GM19397 (cell line): ENCODE data around the gene PLBD2.

Experiments used
- ATAC-seq: cut with Tn5 transposase; IDR thresholded peaks from one replicate; pipeline ENCODE4 v1.9.1; 2021; ENCODE audit warnings: mild to moderate bottlenecking, moderate library complexity; ENCODE audit not compliant: unreplicated experiment

PLBD2 gene

DNA sequence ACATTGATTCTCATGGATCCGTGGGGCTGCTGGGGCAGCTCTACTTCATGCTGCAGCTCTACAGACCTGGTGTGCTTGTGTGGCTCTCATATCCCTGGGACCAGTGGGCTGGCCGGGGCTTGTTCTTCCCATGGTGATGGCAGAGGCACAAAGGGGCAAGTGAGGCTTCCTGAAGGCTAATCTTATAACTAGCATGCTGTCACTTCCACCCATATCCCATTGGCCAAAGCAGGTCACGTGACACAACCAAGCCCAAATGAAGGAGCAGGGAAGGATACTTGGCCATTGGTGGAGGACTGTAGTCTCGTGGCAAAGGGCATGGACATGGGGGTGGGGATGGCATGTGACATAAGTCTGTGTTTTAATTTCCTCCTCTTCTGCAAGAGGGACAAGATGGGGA is 9.9 kb downstream of the PLBD2 start:
- no peak for ATAC-seq

DNA sequence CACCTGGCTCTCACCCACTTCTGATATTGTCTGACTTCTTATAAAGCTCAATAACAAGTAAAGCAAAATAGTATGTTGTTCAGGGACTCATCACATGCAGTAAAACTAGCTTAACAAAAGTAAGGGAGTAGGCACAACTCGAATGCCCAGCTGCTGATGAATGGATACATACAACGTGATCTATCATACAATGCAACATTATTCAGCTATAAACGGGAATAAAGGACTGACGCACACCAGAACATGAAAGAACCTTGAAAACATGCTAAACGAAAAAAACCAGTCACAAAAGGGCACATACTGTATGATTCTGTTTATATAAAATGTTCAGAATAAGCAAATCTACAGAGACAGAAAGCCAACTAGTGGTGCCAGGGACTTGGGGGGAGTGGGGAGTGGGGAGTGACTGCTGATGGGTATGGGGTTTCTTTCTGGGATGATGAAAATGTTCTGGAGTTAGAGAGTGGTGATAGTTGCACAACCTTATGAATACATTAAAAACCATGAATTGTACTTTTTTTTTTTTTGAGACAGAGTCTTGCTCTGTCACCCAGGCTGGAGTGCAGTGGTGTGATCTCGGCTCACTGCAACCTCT is 11.1 kb downstream of the PLBD2 start:
- no peak for ATAC-seq

DNA sequence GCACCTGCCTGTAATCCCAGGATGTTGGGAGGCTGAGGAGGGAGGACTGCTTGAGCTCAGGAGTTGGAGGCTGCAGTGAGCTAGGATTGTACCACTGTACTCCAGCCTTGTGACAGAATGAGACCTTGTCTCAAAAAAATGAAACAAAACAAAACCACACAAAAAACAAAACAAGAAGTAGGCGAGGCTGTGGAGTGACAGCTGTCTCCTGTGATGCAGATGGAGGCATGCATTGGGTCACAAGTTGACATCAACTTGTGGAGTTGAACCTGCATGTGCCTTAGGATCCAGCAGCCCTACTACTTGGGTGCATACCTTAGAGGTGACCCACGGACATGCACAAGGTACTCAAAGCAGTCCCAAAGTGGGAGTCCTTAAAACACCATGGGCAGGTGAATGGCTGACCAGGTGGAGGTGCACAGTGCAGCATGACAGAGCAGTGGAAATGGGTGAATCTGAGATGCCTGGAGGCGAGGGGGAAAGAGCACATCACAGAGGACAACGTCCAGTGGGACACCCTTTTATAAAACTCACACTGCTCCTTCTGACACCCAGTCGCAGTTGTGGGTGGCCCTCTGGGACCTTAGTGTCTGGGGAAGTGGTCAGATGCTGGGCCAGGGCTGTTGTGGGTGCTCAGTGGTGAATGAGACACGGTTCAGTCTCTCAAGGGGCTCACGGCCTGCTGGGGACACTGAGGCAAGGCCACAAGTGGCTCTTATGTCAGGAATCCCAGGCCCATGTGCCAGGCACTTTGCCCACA is 12.7 kb downstream of the PLBD2 start:
- ATAC-seq, result no peak

DNA sequence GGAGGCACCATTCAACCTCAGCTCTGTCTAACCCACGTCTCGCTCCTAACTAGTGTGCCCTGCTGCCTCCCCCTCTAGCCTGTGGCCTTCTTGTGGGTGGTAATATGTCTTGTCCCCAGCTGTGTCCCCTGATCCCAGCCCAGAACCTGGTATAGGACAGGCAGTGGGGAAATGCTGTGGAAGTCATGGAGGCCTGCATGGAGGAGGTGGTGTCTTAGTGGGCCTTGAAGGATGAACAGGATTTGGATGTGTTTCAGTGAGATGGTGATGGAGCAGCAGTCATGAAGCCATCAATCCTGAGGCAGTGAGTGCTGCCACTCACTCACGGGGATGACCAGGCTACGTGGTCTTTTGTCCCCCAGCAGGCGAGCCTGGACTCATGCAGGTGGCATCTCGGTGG is 13.4 kb downstream of the PLBD2 start:
- ATAC-seq, result no peak

DNA sequence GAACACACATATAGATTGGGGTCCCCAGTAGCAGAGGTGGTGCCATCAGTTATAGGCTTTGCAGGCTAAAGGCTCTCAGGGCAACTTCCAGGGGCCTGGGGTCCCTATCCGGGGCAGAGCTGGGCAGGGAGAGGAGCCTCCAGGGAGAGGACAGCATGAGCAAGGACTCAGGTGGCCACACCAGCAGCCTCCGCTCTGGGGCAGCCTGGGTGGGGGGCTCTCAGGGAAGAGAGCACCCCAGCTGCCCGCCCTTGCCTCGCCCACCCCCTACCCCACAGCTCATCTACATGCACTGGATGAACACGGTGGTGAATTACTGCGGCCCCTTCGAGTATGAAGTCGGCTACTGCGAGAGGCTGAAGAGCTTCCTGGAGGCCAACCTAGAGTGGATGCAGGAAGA is 14.0 kb downstream of the PLBD2 start:
- no peak for ATAC-seq

DNA sequence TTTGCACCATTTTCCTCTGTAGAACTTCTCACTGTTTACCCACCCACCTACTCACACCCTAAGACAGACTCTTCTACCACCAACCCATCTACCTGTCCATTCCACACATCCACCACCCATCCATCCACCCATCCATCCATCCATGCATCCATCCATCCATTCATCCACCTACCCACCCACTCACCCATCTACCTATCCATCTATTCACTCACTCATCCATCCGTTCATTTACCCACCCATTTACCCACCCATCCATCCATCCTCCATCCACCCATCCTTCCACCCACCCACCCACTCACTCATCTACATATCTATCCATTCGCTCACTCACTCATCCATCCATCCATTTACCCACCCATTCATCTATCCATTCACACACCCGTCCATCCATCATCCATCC is 15.1 kb downstream of the PLBD2 start:
- ATAC-seq, result no peak

DNA sequence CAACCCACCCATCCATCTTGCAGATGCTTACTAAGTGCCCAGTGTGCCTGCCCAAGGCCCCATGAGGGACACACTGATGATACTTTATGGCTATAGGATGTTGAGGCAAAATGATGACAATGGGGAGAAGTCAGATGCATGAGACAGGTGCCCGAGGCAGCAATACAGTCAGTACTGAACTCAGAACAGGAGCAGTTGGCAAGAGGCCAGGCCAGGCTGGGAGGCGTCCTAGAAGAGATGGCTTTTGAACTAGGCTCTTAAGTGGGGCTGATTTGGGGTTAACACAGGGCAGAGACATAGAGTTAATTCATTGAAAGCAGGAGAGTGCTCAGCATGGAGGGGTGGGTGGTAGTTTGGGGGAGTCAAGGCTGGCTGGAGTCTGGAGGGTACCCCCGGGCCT is 15.6 kb downstream of the PLBD2 start:
- no peak for ATAC-seq

DNA sequence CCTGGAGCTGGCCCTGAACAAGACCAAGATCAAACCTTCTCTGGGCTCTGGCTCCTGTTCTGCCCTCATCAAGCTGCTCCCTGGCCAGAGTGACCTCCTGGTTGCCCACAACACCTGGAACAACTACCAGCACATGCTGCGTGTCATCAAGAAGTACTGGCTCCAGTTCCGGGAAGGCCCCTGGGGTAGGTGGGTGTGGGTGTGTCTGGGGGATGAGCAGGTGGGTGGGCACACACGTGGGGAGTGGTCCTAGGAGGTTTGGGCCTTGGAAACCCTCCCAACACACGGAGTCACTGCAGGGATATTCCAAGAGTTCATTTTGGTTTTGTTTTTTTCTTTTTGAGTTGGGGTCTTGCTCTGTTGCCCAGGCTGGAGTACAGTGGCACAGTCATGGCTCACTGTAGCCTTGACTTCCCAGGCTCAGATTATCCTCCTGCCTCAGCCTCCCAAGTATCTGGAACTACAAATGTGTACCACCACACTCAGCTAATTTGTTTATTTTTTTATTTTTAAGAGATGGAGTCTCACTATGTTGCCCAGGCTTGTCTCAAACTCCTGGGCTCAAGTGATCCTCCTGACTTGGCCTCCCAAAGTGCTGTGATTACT is 16.5 kb downstream of the PLBD2 start:
- no peak for ATAC-seq

DNA sequence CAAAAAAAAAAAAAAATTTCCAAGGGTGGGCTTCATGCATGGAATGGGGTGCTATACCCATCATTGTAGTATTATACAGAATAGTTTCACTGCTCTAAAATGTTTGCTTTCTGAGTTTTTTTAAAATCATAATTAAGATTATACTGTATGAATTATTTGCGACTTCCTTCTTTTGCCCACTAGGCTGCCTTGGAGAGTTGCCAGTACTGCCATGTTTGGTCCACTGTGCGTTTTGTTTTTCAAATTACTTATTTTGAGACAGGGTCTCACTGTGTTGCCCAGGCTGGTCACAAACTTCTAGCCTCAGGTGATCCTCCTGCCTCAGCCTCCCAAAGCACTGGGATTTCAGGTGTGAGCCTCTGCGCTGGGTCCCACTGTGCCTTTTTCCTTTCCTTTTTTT is 19.9 kb downstream of the PLBD2 start:
- no peak for ATAC-seq

DNA sequence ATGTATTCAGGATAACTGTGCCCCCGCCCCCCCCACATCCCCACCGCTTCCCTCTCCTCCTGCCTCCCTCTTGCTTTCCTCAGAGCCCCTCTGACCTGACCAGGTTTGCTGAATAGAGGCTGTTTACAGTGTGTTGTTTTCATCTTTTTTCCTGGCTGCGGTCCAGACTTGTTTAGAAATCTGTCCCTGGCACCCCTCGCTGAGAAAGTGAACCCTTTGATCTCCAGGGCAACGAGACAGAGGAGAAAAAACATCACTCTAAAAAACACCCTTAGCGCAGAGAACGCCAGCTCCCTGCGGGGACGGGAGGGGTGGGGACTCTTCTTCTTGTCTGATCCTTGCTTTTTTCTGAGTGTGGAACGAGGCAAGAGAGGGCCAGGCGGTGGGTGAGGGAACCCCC is 22.8 kb downstream of the PLBD2 start:
- no peak for ATAC-seq

DNA sequence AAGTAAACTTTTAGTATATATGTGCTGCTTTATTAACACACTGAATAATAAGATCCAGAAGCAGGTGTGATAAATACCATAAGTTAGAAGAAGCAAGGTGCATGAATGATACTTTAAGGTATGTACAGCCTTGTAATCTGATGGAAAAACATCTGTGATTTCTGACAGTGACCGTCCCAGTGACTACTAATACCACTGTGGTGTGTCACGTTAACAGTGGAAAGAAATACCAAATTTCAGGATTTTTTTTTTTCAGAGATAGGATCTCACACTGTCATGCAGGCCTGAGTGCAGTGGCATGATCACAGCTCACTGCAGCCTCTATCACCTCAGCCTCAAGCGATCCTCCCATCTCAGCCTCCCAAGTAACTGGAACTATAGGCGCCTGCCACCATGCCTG is 23.8 kb downstream of the PLBD2 start:
- no peak for ATAC-seq

DNA sequence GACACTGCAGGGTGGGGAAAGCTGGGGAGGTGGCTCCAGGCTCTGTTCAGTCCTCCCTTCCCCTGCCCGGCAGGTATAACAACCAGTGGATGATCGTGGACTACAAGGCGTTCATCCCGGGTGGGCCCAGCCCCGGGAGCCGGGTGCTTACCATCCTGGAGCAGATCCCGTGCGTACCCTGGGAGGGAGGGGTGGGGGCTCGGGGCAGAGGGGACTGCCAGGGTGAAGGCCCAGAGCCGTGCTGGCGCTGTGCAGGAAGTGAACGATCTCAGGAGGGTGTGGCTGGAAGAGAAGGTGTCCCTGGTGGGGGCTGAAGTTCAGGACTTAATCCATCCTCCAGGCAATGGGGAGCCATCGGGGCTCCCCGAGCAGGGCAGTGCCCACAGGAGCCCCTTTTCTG is 26.4 kb downstream of the PLBD2 start:
- no peak for ATAC-seq

DNA sequence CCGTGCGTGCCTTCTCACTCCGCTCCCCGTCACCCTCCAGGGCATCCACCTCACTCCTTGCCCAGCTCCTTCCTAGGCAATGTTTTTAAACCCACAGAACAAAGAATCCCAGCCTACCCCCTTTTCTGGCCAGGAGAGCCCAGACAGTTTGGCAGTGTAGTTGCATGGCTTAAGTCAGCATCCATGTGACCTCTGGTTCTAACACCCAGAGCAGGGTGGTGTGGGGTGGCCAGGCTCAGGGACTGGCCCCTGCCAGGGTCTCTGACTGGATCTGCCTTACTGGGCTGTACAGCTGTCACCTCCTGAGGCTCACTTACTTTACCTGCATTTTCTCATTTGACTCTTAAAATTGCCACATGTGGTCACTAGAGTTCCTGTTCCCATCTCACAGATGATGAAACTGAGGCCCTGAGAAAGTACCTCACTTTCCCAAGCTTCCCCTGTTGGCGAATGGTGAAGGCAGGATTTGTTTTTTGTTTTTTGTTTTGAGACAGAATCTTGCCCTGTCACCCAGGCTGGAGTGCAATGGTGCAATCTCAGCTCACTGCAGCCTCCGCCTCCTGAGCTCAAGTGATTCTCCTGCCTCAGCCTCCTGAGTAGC is 27.0 kb downstream of the PLBD2 start:
- no peak for ATAC-seq

DNA sequence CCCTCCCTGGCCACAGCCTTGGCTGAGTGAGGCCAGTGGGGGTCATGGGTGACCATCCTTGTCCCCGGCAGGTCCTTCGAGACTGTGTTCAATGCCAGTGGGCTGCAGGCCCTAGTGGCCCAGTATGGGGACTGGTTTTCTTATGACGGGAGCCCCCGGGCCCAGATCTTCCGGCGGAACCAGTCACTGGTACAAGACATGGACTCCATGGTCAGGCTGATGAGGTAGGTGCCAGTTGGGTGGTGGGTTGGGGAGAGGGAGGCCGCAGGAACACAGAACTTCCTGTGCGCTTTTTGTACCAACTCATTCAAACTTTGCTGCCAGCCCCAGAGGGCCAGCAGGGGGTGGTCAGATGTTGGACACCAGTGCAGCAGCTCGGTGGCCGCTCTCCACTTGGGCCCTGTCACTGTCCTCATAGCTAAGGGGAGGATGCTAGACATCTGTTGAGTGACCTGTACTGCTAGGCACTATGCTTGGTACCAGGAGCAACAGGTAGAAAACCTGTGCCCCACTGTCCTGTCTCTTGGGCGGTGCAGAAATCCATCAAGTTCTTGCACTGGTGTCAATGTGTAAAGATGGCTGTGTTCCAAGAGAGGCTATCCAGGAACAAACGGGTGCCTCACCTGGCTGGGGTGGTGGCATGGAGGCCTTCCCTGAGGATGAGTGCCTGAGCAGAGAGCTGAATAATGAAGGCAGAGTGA is 28.6 kb downstream of the PLBD2 start:
- ATAC-seq, result no peak

DNA sequence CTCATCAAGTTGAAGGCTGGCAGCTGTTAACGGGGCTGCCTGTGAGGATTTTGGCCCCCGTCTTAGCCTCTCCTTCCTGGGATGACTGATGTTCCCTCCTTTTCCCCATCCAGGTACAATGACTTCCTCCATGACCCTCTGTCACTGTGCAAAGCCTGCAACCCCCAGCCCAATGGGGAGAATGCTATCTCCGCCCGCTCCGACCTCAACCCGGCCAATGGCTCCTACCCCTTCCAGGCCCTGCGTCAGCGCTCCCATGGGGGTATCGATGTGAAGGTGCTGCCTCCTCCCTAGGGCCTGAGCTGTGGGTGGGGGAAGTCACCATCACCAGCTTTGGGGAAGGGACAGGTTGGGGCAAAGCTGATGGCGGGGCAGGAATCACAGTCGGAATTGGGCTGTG is 29.2 kb downstream of the PLBD2 start:
- no peak for ATAC-seq

DNA sequence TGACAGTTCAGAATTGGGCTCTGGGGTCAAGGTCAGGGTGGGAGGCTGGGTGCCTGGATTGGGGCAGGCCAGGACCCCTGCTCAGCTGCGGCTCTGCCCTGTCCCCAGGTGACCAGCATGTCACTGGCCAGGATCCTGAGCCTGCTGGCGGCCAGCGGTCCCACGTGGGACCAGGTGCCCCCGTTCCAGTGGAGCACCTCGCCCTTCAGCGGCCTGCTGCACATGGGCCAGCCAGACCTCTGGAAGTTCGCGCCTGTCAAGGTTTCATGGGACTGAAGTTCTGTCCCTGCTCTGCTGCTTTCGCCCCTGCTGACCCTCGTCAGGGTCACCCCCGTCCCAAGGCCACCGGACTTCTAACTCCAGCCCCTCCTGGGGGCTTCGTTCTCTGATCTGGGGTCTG is 30.0 kb downstream of the PLBD2 start:
- no peak for ATAC-seq

DNA sequence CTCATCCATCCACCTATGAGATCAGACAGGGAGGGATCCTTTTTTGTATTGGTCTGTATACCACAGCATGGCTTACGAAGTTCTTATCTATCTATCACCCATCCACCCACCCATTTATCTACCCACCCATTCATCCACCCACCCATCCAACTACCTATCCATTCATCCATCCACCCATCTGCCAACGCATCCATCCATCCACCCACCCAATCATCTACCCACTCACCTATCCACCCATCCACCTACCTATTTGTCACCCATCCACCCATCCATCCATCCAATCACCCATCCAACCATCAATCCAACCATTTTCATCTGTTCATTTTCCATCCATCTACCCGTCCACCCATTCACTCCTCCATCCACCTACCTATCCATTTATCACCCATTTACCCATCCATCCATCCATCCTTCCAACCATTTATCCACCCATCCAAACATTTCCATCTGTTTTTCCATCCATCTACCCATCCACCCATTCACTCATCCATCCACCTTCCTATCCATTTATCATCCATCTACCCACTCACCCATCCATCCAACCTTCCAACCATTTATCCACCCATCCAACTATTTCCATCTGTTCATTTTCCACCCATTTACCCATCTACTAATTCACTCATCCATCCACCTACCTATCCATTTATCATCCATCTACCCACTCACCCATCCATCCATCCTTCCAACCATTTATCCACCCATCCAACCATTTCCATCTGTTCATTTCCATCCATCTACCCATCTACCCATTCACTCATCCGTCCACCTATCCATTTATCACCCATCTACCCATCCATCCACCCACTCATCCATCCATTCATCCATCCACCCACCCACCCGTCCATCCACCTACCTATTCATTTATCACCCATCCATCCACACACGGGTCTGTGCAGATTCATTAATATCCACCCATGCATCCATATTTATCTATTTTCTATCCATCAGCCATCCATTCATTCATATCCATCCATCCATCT is 32.0 kb downstream of the PLBD2 start:
- ATAC-seq, result no peak

DNA sequence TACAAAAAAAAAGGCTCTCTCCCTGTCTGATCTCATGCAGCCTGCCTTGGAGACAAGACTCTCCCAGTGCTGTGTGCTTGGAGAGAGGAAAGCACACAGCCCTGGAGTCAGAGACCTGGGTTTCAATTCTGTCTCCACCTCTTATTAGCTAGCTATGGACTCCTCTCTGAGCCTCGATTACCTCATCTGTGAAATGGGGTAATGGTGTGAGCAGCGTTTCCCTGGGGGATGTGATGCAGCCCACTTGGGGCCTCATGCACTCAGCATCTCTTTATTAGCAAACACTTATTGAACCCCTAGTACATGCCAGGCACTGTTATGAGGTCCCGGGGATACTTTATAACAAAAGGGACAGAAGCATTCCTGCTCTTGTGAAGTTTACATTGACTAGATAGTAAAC is 32.8 kb downstream of the PLBD2 start:
- no peak for ATAC-seq

DNA sequence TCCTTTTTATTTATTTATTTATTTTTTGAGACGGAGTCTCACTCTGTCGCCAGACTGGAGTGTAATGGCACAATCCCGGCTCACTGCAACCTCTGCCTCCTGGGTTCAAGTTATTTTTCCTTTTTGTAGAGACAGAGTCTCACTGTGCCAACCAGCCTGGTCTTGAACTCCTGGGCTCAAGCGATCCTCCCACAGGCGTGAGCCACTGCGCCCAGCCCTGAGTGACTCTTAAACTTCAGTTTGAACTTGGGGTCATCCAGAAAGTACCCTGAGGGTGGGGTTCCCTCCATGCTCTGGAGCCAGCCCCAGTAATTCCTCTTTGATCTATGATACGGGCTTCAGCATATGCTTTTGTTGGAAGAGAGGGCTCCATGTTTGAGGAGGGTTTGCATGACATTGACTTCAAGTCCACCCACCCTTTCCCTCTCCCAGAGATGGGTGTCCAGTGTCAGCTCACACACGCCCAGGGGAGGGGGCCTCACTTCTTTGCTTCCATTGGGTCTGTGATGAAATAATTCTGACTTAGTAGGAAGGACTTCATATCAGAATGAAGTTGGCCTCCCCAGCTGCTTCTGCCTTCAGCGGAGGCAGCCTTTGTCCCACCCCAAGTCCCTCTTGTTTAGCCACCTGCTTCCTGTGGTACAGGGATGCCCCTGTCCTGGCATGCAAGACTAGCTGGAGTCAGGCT is 33.4 kb downstream of the PLBD2 start:
- ATAC-seq, result no peak

DNA sequence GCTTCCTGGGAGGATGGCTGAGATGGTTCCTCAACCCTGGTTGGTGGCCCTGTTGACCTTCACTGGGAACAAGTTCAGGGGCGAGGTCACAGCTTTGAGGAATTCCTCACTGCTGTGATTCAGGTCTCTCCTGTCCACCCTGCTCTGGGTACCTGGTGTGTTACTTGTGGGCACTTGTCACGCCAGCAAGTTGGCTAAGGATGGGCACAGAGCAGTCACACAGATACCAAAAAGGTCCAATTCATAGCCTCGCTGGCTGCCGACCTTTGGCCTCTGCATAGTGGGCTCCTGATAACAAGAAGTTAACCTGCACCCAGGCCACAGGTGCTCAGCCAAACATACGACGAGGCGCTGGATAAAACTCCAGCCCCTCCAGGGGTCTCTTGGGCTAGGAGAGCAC is 34.1 kb downstream of the PLBD2 start:
- no peak for ATAC-seq
